Effector CD4-positive, alpha-beta T cell (primary cell): ENCODE data around the gene CACNG7.
A peak's percentile ranks its signal among the peaks of the same experiment; 100 is the strongest.
"Not testable (repeated sequence)": the region's sequence is repeated elsewhere in the genome, so short reads cannot be mapped to it uniquely, and the experiment has no call there.

Experiments used
- DNase-seq: peaks from one replicate; pipeline ENCODE4 v3.0.0-alpha.2; 2020

Gene CACNG7

GRCh38 chr19:53906211-53907192, 2.6 kb upstream of the CACNG7 start:
- DNase-seq, result peak; percentile 61

GRCh38 chr19:53907193-53907581, 1.9 kb upstream of the CACNG7 start:
- DNase-seq, result no peak

DNA sequence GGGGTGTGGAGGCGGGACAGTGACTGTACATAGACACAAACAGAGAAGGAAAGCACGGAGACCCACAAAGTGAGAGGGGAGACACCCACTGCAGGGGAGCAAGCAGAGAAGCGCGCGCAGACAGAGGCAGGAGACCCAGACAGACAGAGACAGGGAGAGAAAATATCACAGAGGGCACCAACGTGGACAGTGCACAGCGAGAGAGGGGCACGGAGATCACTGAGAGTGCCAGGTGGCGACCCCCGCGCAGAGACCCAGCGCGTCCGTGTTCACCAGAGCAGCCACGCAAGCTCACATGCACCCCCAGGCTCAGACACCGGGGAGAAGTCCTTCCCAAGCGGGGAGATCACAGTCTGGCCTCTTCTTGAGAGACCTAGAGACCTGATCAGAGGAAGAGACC, 1.4 kb upstream of the CACNG7 start:
- no peak for DNase-seq

GRCh38 chr19:53908106-53908934, 758 bp upstream of the CACNG7 start:
- DNase-seq, result no peak

DNA sequence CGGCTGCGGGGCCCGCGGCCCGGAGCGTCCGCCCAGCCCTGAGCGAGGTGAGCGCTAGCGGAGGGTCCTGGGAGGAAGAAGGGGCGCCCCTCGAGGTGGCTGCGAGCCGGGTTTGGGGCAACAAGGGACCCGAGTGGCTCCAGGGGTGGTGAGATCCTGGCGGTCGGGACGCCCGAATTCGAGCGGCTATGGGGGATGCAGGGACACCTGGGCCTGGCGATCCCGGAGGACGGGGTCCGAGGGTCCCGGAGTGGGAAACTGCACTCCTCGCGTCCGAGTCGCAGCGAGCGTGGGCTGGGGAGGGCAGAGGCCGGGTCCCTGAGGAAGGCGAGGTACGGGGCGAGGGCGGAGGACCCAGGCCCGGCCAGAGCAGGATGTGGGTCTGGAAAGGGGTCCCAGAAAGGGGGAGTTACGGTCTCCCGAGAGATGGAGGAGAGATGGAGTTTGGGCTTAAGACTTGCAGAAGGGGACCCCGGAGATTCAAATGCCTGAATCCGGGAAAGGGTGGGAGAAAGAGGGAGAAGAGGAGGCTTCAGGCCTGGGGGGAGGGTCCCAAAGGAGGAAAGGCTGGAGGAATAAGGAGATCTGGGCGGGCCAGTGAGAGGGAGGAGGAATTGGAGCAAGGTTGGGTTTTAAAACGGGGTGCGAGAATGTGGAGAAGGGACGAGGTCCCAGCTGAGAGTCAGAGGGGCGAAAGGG, 542 bp downstream of the CACNG7 start:
- no peak for DNase-seq

GRCh38 chr19:53910170-53910518, 1.1 kb downstream of the CACNG7 start:
- no peak for DNase-seq

DNA sequence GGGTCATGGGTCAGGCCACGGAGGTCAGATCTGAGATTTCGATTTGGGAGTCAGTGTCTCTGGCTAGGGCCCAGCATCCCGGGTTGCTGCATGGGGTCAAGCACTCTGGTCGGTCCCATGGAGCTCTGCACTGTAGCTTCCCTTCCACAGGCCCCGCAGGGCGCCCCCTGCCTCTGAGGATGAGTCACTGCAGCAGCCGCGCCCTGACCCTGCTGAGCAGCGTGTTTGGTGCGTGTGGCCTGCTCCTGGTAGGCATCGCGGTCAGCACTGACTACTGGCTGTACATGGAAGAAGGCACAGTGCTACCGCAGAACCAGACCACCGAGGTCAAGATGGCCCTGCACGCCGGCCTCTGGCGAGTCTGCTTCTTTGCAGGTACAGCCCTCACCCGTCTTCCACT, 3.6 kb downstream of the CACNG7 start:
- DNase-seq, result no peak

DNA sequence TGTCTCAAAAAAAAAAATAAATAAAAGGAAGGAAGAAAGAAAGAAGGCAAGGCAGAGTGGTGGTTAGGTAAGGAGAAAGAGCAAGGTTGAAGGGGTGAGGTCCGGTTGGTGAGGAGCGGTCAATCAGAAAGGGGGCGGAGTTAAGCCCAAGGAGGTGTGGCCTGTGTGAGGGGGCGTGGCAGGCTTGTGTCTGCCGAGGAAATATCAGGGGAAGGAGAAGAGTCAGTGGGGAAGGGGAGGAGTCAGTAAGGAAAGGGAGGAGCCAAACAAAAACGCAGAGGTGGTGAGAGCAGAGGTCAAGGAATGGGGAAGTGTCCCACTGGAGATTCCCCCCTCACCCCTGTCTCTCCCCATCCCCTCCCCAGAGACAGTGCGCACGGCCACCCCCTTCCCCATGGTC, 5.9 kb downstream of the CACNG7 start:
- no peak for DNase-seq

GRCh38 chr19:53916004-53916403, 6.9 kb downstream of the CACNG7 start:
- no peak for DNase-seq

GRCh38 chr19:53917356-53917755, 8.3 kb downstream of the CACNG7 start:
- DNase-seq, result no peak

- peak; percentile 11 for DNase-seq
Measured at GRCh38 chr19:53927739-53928138, 18.7 kb downstream of the CACNG7 start.

- DNase-seq, result no peak
Measured at GRCh38 chr19:53936029-53936428, 27.0 kb downstream of the CACNG7 start.

DNA sequence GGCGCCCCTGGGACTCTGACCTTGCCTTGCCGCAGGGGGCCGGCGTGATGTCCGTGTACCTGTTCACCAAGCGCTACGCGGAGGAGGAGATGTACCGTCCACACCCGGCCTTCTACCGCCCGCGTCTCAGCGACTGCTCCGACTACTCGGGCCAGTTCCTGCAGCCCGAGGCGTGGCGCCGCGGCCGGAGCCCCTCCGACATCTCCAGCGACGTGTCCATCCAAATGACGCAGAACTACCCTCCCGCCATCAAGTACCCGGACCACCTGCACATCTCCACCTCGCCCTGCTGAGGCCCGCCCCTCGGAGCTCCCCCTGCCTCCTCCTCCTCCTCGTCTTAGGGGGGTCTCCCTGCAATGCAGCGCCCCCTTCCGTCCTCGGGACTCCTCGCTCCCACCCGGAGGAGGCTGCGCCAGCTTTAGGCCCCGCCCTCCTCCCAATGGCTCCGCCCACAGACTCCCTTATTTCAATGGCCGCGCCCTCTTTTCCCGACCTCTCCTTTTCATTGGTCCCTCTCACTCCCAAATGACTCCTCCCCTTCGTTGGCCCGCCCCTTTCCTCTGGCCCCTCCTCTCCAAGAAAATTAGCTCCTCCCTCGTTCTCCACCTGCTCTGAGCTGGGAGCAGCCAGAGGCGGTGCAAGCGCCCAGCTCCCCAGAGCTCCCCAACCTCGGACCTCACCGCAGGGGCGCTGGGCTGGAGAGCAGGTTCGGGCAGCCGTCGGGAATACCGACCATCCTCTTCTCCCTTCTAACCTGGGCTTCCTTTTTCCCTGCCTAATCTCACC, 33.1 kb downstream of the CACNG7 start:
- DNase-seq, result no peak

DNA sequence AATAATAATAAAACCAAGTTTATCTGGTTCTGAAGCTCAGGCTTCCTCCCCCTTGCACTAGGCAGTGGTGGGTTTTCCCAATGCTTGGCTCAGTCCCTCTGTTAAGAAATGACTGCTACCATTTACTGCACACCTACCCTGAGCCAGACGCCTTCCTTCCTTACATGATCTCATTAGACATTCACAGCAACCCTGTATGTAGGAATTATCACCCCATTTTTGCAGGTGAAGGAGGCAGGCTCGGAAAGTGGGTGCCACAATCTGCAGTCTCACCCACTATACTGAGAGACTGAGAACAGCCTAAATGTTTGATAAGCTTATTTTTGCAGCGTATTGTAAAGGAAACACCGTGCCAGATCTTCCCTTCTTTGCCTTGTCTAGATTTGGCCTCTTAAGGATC, 35.3 kb downstream of the CACNG7 start:
- no peak for DNase-seq

- no peak for DNase-seq
Measured at GRCh38 chr19:53944933-53945332, 35.9 kb downstream of the CACNG7 start.

- DNase-seq, result no peak
Measured at GRCh38 chr19:53945441-53945840, 36.4 kb downstream of the CACNG7 start.

- no peak for DNase-seq
Measured at GRCh38 chr19:53945998-53946397, 36.9 kb downstream of the CACNG7 start.

GRCh38 chr19:53947624-53948023, 38.5 kb downstream of the CACNG7 start:
- DNase-seq, result no peak

- not testable (repeated sequence) for DNase-seq
Measured at GRCh38 chr19:53948611-53949010, 39.5 kb downstream of the CACNG7 start.

- no peak for DNase-seq
Measured at GRCh38 chr19:53951436-53951835, 42.4 kb downstream of the CACNG7 start.

GRCh38 chr19:53951947-53952346, 42.9 kb downstream of the CACNG7 start:
- no peak for DNase-seq

DNA sequence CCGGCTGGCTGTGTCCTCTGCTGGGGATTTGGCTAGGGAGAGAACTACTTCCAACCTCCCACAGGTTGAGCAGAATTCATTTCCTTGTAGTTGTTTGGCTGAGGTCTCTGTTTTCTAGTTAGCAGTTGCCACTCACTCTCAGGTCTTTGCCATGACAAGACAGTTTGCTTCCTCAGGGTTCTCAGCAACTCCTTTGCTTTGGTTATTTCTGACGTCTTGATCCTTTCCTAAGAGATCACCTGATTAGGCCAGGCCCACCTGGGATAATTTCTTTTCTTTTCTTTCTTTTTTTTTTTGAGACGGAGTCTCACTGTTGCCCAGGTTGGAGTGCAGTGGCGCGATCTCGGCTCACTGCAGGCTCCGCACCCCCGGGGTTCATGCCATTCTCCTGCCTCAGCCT, 44.3 kb downstream of the CACNG7 start:
- DNase-seq, result no peak
